ENCODE results near the gene C11orf86.
"Not testable (repeated sequence)": the region's sequence is repeated elsewhere in the genome, so short reads cannot be mapped to it uniquely, and the experiment has no call there.

C11orf86 gene

GRCh38 chr11:66976028-66976467, 944 bp downstream of the C11orf86 start:
- no peaks in the 10 kb centered on the region for H3K9me3 Mint-ChIP-seq (ENCODE audit: low read depth)
- H3K4me1 Mint-ChIP-seq (ENCODE audit: low read depth) = peaks cover under 1% of the 10 kb centered on the region
- peaks cover 6% of the 10 kb centered on the region for H3K27me3 Mint-ChIP-seq
- peaks cover 3% of the 10 kb centered on the region for H3K36me3 Mint-ChIP-seq
- H3K4me3 Mint-ChIP-seq = no peak overlapping the region
- no peak overlapping the region for H3K27ac Mint-ChIP-seq

- H3K4me1 Mint-ChIP-seq (ENCODE audit: low read depth) = peaks cover 3% of the 10 kb centered on the region
- no peaks in the 10 kb centered on the region for H3K9me3 Mint-ChIP-seq (ENCODE audit: low read depth)
- H3K27ac Mint-ChIP-seq = no peak overlapping the region
- H3K27me3 Mint-ChIP-seq = peaks cover 6% of the 10 kb centered on the region
- H3K4me3 Mint-ChIP-seq = no peak overlapping the region
- peaks cover 3% of the 10 kb centered on the region for H3K36me3 Mint-ChIP-seq
Observed at GRCh38 chr11:66976925-66977324, 1.8 kb downstream of the C11orf86 start.

DNA sequence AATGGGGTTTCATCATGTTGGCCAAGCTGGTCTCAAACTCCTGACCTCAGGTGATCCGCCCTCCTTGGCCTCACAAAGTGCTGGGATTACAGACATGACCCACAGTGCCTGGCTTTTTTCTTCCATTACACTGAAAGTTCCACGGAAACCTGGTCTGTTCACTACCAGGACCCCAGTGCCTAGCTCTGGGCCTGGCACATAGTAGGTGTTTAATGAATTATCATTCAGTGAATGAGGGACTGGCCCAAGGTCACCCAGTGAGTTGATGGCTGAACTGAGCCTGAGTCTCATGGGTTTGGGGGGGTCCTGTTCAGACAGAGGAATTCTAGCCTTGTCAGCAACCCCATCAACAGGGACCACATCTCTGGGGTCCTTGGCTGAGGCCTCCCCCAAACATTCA, 3.1 kb downstream of the C11orf86 start:
- H3K4me3 Mint-ChIP-seq = no peak overlapping the region
- peaks cover 3% of the 10 kb centered on the region for H3K36me3 Mint-ChIP-seq
- no peaks in the 10 kb centered on the region for H3K9me3 Mint-ChIP-seq (ENCODE audit: low read depth)
- H3K27ac Mint-ChIP-seq = no peak overlapping the region
- peaks cover 11% of the 10 kb centered on the region for H3K4me1 Mint-ChIP-seq (ENCODE audit: low read depth)
- peaks cover 7% of the 10 kb centered on the region for H3K27me3 Mint-ChIP-seq

- Mint-ChIP-seq H3K27ac (no peak overlapping the region), H3K4me1 (ENCODE audit: low read depth) (peaks cover 11% of the 10 kb centered on the region), H3K4me3 (no peak overlapping the region), H3K27me3 (peaks cover 7% of the 10 kb centered on the region), H3K9me3 (ENCODE audit: low read depth) (no peaks in the 10 kb centered on the region), H3K36me3 (peaks cover 3% of the 10 kb centered on the region)
Observed at GRCh38 chr11:66978717-66979116, 3.6 kb downstream of the C11orf86 start.

DNA sequence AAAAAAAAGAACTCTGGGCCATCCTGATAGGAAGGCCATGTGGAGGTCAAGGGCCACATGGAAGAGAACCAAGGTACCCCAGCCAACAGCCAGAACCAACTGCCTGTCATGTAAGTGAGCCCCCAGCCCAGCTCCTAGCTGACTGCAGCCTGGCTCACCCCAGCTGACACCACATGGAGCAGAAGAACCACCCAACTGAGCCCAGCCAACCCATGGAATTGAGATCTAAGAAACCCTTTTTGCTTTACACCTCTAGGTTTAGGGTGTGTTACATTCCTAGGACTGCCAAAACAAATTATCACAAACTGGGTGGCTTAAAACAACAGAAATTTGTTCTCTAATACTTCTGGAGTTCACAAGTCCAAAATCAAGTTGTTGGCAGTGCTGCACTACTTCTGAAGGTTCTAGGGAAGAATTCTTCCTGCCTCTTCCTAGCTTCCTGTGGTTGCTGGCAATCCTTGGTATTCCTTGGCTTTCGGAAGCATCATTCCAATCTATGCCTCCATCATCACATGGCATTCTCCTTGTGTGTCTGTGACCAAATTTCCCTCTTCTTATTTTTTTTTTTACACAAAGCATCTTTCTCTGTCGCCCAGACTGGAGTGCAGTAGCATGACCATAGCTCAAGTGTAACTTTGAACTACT, 4.4 kb downstream of the C11orf86 start:
- Mint-ChIP-seq H3K4me3 (no peak overlapping the region), H3K36me3 (peaks cover 3% of the 10 kb centered on the region), H3K9me3 (ENCODE audit: low read depth) (no peaks in the 10 kb centered on the region), H3K4me1 (ENCODE audit: low read depth) (peaks cover 11% of the 10 kb centered on the region), H3K27me3 (peaks cover 7% of the 10 kb centered on the region), H3K27ac (no peak overlapping the region)

- Mint-ChIP-seq H3K27ac (no peak overlapping the region), H3K4me1 (ENCODE audit: low read depth) (peaks cover 11% of the 10 kb centered on the region), H3K27me3 (peaks cover 4% of the 10 kb centered on the region), H3K9me3 (ENCODE audit: low read depth) (no peaks in the 10 kb centered on the region), H3K4me3 (no peak overlapping the region), H3K36me3 (peaks cover 5% of the 10 kb centered on the region)
Observed at GRCh38 chr11:66981976-66982578, 7.0 kb downstream of the C11orf86 start.

DNA sequence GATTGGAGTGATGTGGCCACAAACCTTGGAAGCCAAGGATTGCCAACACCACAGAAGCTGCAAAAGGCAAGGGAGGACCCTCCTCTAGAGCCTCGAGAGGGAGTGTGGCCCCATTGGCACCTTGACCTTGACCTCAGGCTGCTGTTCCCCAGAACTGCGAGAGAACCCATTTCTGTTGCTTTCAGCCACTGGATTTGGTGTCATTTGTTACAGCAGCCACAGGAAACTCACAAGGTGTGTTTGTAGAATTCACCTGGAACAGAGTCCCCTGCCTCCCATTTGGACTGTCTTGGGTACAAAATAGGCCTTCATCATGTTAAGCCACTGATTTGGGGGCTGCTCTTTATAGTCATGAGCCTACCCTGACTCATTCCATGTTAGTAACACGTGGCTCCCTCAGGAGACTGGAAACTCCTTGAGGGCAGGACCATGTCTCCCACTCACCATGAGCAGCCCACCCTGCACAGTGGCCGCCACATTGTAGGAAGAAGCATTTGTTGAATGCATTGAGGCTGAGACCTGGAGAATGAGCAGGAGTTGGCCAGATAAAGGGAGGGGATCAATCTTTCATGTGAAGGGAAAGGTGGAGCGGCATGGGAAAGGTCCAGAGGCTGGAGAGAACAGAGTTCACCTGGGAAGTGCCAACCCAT, 8.3 kb downstream of the C11orf86 start:
- Mint-ChIP-seq H3K4me1 (ENCODE audit: low read depth) (peaks cover 13% of the 10 kb centered on the region), H3K27me3 (peaks cover 3% of the 10 kb centered on the region), H3K9me3 (ENCODE audit: low read depth) (no peaks in the 10 kb centered on the region), H3K36me3 (peaks cover 5% of the 10 kb centered on the region), H3K27ac (no peak overlapping the region), H3K4me3 (no peak overlapping the region)

GRCh38 chr11:66985508-66986177, 10.5 kb downstream of the C11orf86 start:
- H3K4me1 Mint-ChIP-seq (ENCODE audit: low read depth) = peaks cover 13% of the 10 kb centered on the region
- H3K27ac Mint-ChIP-seq = no peak overlapping the region
- peaks cover 4% of the 10 kb centered on the region for H3K27me3 Mint-ChIP-seq
- H3K9me3 Mint-ChIP-seq (ENCODE audit: low read depth) = no peaks in the 10 kb centered on the region
- peaks cover 2% of the 10 kb centered on the region for H3K36me3 Mint-ChIP-seq
- no peak overlapping the region for H3K4me3 Mint-ChIP-seq

DNA sequence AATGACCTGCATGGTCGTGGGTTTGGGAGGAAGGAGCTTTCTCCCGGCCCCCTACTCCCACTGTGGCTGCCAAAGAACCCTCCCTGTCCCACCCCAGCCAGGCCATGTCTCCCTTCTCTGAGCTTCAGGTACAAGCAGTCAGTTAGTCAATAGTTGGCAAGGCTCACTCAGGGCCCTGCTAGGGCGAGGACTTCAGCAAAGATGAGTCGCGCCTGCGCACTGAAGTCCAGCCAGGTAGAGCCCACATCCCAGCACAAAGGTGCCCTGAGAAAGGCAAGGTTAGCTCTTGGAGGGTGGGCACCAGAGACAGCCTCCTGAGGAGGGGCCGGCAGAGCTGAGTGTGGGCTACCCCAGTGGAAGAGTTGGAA, 11.1 kb downstream of the C11orf86 start:
- Mint-ChIP-seq H3K27ac (no peak overlapping the region), H3K27me3 (peaks cover 4% of the 10 kb centered on the region), H3K36me3 (peaks cover 2% of the 10 kb centered on the region), H3K4me3 (no peak overlapping the region), H3K4me1 (ENCODE audit: low read depth) (peaks cover 13% of the 10 kb centered on the region), H3K9me3 (ENCODE audit: low read depth) (no peaks in the 10 kb centered on the region)

GRCh38 chr11:66987158-66987620, 12.1 kb downstream of the C11orf86 start:
- Mint-ChIP-seq H3K4me1 (ENCODE audit: low read depth) (peaks cover 8% of the 10 kb centered on the region), H3K27ac (no peak overlapping the region), H3K27me3 (peaks cover 4% of the 10 kb centered on the region), H3K36me3 (peaks cover 2% of the 10 kb centered on the region), H3K9me3 (ENCODE audit: low read depth) (no peaks in the 10 kb centered on the region), H3K4me3 (no peak overlapping the region)

GRCh38 chr11:66987924-66988637, 13.0 kb downstream of the C11orf86 start:
- Mint-ChIP-seq H3K4me1 (ENCODE audit: low read depth) (peaks cover 2% of the 10 kb centered on the region), H3K27me3 (peaks cover 2% of the 10 kb centered on the region), H3K27ac (no peak overlapping the region), H3K4me3 (no peak overlapping the region), H3K9me3 (ENCODE audit: low read depth) (no peaks in the 10 kb centered on the region), H3K36me3 (peaks cover 2% of the 10 kb centered on the region)

- not testable (repeated sequence) for H3K4me1 Mint-ChIP-seq (ENCODE audit: low read depth); H3K4me3 Mint-ChIP-seq; H3K27me3 Mint-ChIP-seq; H3K27ac Mint-ChIP-seq; H3K36me3 Mint-ChIP-seq; H3K9me3 Mint-ChIP-seq (ENCODE audit: low read depth)
Observed at GRCh38 chr11:66988741-66989140, 13.6 kb downstream of the C11orf86 start.

- not testable (repeated sequence) for H3K4me1 Mint-ChIP-seq (ENCODE audit: low read depth); H3K4me3 Mint-ChIP-seq; H3K27ac Mint-ChIP-seq; H3K36me3 Mint-ChIP-seq; H3K27me3 Mint-ChIP-seq; H3K9me3 Mint-ChIP-seq (ENCODE audit: low read depth)
Observed at GRCh38 chr11:66989360-66989759, 14.3 kb downstream of the C11orf86 start.

DNA sequence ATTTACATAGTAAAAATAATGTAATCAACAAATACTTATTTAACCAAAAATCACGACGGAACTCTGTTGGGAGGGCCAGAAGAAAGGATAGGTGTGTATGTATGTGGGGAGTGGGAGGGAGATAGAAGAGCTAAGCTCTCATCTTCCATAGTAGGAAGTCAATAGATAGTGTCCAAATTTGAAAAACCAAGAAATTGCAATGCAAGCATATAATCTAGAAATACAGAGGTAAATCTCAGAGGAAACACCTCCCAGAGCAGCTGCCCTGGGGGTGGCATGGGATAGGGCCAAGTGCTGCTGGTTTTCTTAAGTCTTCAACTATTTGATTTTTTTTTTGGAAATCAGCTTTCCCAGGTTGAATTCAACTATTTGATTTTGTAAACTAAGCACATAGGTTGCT, 16.9 kb downstream of the C11orf86 start:
- Mint-ChIP-seq H3K4me1 (ENCODE audit: low read depth) (peaks cover 2% of the 10 kb centered on the region), H3K9me3 (ENCODE audit: low read depth) (no peaks in the 10 kb centered on the region), H3K27ac (no peak overlapping the region), H3K36me3 (no peaks in the 10 kb centered on the region), H3K4me3 (no peak overlapping the region), H3K27me3 (peaks cover 5% of the 10 kb centered on the region)

All from activated naive CD8-positive, alpha-beta T cell (primary cell).